H9 (cell line): ENCODE measurements around the gene PARVB. TPM values are rescaled to one million over a fixed set of nuclear protein-coding genes. Genes with fewer than 3 reads are reported as not detected.

Experiments
- DNase-seq: peaks from one replicate; pipeline ENCODE4 v3.0.0-alpha.2; 2017
- H2AFZ ChIP-seq: one replicate; pipeline ENCODE4 v1.6.1; 2013; ENCODE audit warnings: mild to moderate bottlenecking, low read length, control low read depth, moderate library complexity
- H2AK5ac ChIP-seq: 2 replicates; pipeline ENCODE4 v1.6.1; 2013; ENCODE audit warnings: low read length, control low read depth, mixed read lengths; ENCODE audit not compliant: insufficient read length
- H2BK120ac ChIP-seq: one replicate; pipeline ENCODE4 v1.6.1; 2013; ENCODE audit warnings: low read depth, mild to moderate bottlenecking, low read length, control low read depth, inconsistent platforms; ENCODE audit not compliant: poor library complexity, severe bottlenecking
- H2BK12ac ChIP-seq: 2 replicates; pipeline ENCODE4 v1.6.1; 2013; ENCODE audit warnings: low read length, control low read depth, mixed read lengths, low read depth; ENCODE audit not compliant: insufficient read length
- H2BK15ac ChIP-seq: 2 replicates; pipeline ENCODE4 v1.6.1; 2013; ENCODE audit warnings: low read depth, low read length, control low read depth
- H2BK20ac ChIP-seq: one replicate; pipeline ENCODE4 v1.6.1; 2013; ENCODE audit warnings: low read depth, mild to moderate bottlenecking, low read length, control low read depth, inconsistent platforms; ENCODE audit not compliant: poor library complexity, severe bottlenecking
- H2BK5ac ChIP-seq: 2 replicates; pipeline ENCODE4 v1.6.1; 2013; ENCODE audit warnings: low read length, control low read depth, mixed read lengths; ENCODE audit not compliant: insufficient read length
- H3K14ac ChIP-seq: 2 replicates; pipeline ENCODE4 v1.6.1; 2013; ENCODE audit warnings: low read length, control low read depth; ENCODE audit not compliant: insufficient read depth
- H3K18ac ChIP-seq: 2 replicates; pipeline ENCODE4 v1.6.1; 2013; ENCODE audit warnings: low read depth, mild to moderate bottlenecking, mixed read lengths, low read length, control low read depth; ENCODE audit not compliant: insufficient read length
- H3K23ac ChIP-seq: 2 replicates; pipeline ENCODE4 v1.6.1; 2013; ENCODE audit warnings: low read length, control low read depth, mixed read lengths, low read depth; ENCODE audit not compliant: insufficient read length
- H3K23me2 ChIP-seq: 2 replicates; pipeline ENCODE4 v1.6.1; 2013; ENCODE audit warnings: low read depth, mild to moderate bottlenecking, mixed read lengths, low read length, control low read depth; ENCODE audit not compliant: insufficient read length, poor library complexity, severe bottlenecking
- H3K27ac ChIP-seq: 2 replicates; pipeline ENCODE4 v1.5.1; 2013; ENCODE audit warnings: low read length, control low read depth, mixed read lengths, low read depth; ENCODE audit not compliant: insufficient read length
- H3K27me3 ChIP-seq: 2 replicates; pipeline ENCODE4 v1.6.1; 2013; ENCODE audit warnings: low read length, control low read depth, inconsistent platforms; ENCODE audit not compliant: insufficient read depth
- H3K4ac ChIP-seq: 2 replicates; pipeline ENCODE4 v1.6.1; 2013; ENCODE audit warnings: low read depth, mild to moderate bottlenecking, control low read depth, inconsistent platforms, low read length, moderate library complexity
- H3K4me1 ChIP-seq: 2 replicates; pipeline ENCODE4 v1.6.1; 2013; ENCODE audit warnings: low read length, control low read depth, inconsistent platforms; ENCODE audit not compliant: insufficient read depth
- H3K4me2 ChIP-seq: 2 replicates; pipeline ENCODE4 v1.6.1; 2013; ENCODE audit warnings: low read length, control low read depth, mixed read lengths; ENCODE audit not compliant: insufficient read length, insufficient read depth
- H3K56ac ChIP-seq: 2 replicates; pipeline ENCODE4 v1.6.1; 2013; ENCODE audit warnings: low read depth, mild to moderate bottlenecking, mixed read lengths, low read length, control low read depth; ENCODE audit not compliant: insufficient read length
- H3K79me1 ChIP-seq: 2 replicates; pipeline ENCODE4 v1.6.1; 2013; ENCODE audit warnings: low read depth, mild to moderate bottlenecking, moderate library complexity, low read length, control low read depth, inconsistent platforms; ENCODE audit not compliant: insufficient read depth, poor library complexity, severe bottlenecking
- H3K79me2 ChIP-seq: 2 replicates; pipeline ENCODE4 v1.6.1; 2013; ENCODE audit warnings: low read length, control low read depth, inconsistent platforms; ENCODE audit not compliant: insufficient read depth
- H3K9ac ChIP-seq: 2 replicates; pipeline ENCODE4 v1.6.1; 2013; ENCODE audit warnings: low read length, control low read depth, mixed read lengths; ENCODE audit not compliant: insufficient read length; ENCODE audit errors: extremely low read depth
- H3K9me3 ChIP-seq: one replicate; pipeline ENCODE4 v1.6.1; 2013; ENCODE audit warnings: low read depth, low read length, inconsistent platforms; ENCODE audit not compliant: control insufficient read depth
- H3T11ph ChIP-seq: one replicate; pipeline ENCODE4 v1.6.1; 2013; ENCODE audit warnings: mild to moderate bottlenecking, low read length, control low read depth, inconsistent platforms
- H4K20me1 ChIP-seq: one replicate; pipeline ENCODE4 v1.6.1; 2013; ENCODE audit not compliant: control insufficient read depth, insufficient read length, insufficient read depth
- H4K5ac ChIP-seq: 2 replicates; pipeline ENCODE4 v1.6.1; 2013; ENCODE audit warnings: low read depth, mild to moderate bottlenecking, mixed read lengths, low read length, control low read depth; ENCODE audit not compliant: insufficient read length
- H4K8ac ChIP-seq: replicated peaks from 2 replicates; pipeline ENCODE4 v1.6.1; 2013; ENCODE audit warnings: low read length, control low read depth, mixed read lengths, low read depth; ENCODE audit not compliant: insufficient read length
- H4K91ac ChIP-seq: 2 replicates; pipeline ENCODE4 v1.6.1; 2013; ENCODE audit warnings: low read depth, mild to moderate bottlenecking, moderate library complexity, mixed read lengths, low read length, control low read depth; ENCODE audit not compliant: insufficient read length
- H3K27ac Mint-ChIP-seq, 3 experiments: 2 replicates in 2 of 3; 3 replicates in 1 of 3; pipeline ENCODE4 v1.8.0; 2020 to 2021; ENCODE audit warnings: mixed read lengths in 3 of 3, mild to moderate bottlenecking in 1 of 3, moderate library complexity in 1 of 3
- H3K27me3 Mint-ChIP-seq: 2 replicates; pipeline ENCODE4 v1.8.0; 2021; ENCODE audit warnings: low read depth, mild to moderate bottlenecking, moderate library complexity, mixed read lengths
- H3K36me3 Mint-ChIP-seq, 3 experiments: 2 replicates in 2 of 3; 3 replicates in 1 of 3; pipeline ENCODE4 v1.8.0; 2020 to 2021; ENCODE audit warnings: low read depth in 3 of 3, mixed read lengths in 3 of 3; ENCODE audit not compliant: insufficient read depth in 1 of 3
- H3K4me1 Mint-ChIP-seq, 2 experiments: 2 replicates each; pipeline ENCODE4 v1.8.0; 2020; ENCODE audit warnings: mixed read lengths in 2 of 2
- H3K4me3 Mint-ChIP-seq, 2 experiments: 2 replicates in 1 of 2; 3 replicates in 1 of 2; pipeline ENCODE4 v1.8.0; 2020 to 2021; ENCODE audit warnings: mild to moderate bottlenecking in 2 of 2, mixed read lengths in 2 of 2, moderate library complexity in 1 of 2
- H3K9me3 Mint-ChIP-seq, 2 experiments: 2 replicates in 1 of 2; 3 replicates in 1 of 2; pipeline ENCODE4 v1.8.0; 2020; ENCODE audit warnings: mild to moderate bottlenecking in 2 of 2, mixed read lengths in 2 of 2, moderate library complexity in 1 of 2
- CTCF ChIP-seq: fragments of 200-600 bp; sonication (generic); conservative IDR thresholded peaks from 3 replicates; pipeline ENCODE4 v1.8.0; 2021; ENCODE audit warnings: antibody characterized with exemption, mild to moderate bottlenecking
- WGBS: extraction: QIAGEN DNeasy Blood & Tissue Kit; methylation state at CpG from one replicate; pipeline ENCODE4 v1.1.7; 2013; ENCODE audit warnings: missing lambda C conversion rate, low lambda C conversion rate, mixed read lengths; ENCODE audit not compliant: insufficient read length; ENCODE audit errors: extremely low coverage; 5-methylcytosine and 5-hydroxymethylcytosine counted together
- total RNA-seq: library from RNA; stranded (reverse); gene quantifications from 2 replicates; pipeline ENCODE4 v1.2.1, GENCODE V29; 2021

PARVB gene
- total RNA-seq, 1 experiment from 2014 or later = 15.6 TPM

- Histone ChIP-seq H2BK12ac (no peak overlapping the region), H3K23ac (no peak overlapping the region), H4K20me1 (no peaks in the 10 kb centered on the region), H3K4ac (no peak overlapping the region), H3K27me3 (no peaks in the 10 kb centered on the region), H4K8ac (no peak overlapping the region), H2BK5ac (no peak overlapping the region), H3K4me1 (no peaks in the 10 kb centered on the region), H4K5ac (no peak overlapping the region), H2BK120ac (no peak overlapping the region), H3K79me2 (no peaks in the 10 kb centered on the region), H2BK15ac (no peak overlapping the region), H3K9ac (no peak overlapping the region), H2AFZ (no peak overlapping the region), H3K56ac (no peak overlapping the region), H3K4me2 (no peak overlapping the region), H3T11ph (no peak overlapping the region), H2BK20ac (no peak overlapping the region), H2AK5ac (no peak overlapping the region), H3K79me1 (no peaks in the 10 kb centered on the region), H3K14ac (no peak overlapping the region), H4K91ac (no peak overlapping the region), H3K23me2 (no peaks in the 10 kb centered on the region), H3K27ac (no peak overlapping the region), H3K9me3 (no peaks in the 10 kb centered on the region), H3K18ac (no peak overlapping the region)
- TF ChIP-seq CTCF = no peak
- H3K27me3 Mint-ChIP-seq = peaks cover 1% of the 10 kb centered on the region; the same call in 1 of the 2 replicates
- peaks cover 0 to 9% (median 5%) of the 10 kb centered on the region in 3 experiments; a peak in 4 of 7 replicates for H3K36me3 Mint-ChIP-seq
- no peak for DNase-seq
- no peak overlapping the region for H3K4me3 Mint-ChIP-seq
- no peak overlapping the region for H3K27ac Mint-ChIP-seq
- WGBS = no CpG with 5 or more reads among the region's 3 CpGs
- peaks cover 0 to 3% of the 10 kb centered on the region in 2 experiments; a peak in 2 of 5 replicates for H3K9me3 Mint-ChIP-seq
- H3K4me1 Mint-ChIP-seq = peaks cover 7 to 10% of the 10 kb centered on the region in 2 experiments
These were observed 93.6 kb downstream of the PARVB start for GRCh38 chr22:44117746-44118145.
